Stimulated activated CD8-positive, alpha-beta memory T cell treated with anti-CD3 and anti-CD28 coated beads, Interleukin-15, amount 100 ng/mL, for 24 hours (primary cell): ENCODE measurements around the gene PPID.
"Not testable (repeated sequence)": the region's sequence is repeated elsewhere in the genome, so short reads cannot be mapped to it uniquely, and the experiment has no call there.

Experiments used
- DNase-seq: peaks from one replicate; pipeline ENCODE4 v3.0.0-alpha.2; 2020; ENCODE audit warnings: low read depth

PPID gene

DNA sequence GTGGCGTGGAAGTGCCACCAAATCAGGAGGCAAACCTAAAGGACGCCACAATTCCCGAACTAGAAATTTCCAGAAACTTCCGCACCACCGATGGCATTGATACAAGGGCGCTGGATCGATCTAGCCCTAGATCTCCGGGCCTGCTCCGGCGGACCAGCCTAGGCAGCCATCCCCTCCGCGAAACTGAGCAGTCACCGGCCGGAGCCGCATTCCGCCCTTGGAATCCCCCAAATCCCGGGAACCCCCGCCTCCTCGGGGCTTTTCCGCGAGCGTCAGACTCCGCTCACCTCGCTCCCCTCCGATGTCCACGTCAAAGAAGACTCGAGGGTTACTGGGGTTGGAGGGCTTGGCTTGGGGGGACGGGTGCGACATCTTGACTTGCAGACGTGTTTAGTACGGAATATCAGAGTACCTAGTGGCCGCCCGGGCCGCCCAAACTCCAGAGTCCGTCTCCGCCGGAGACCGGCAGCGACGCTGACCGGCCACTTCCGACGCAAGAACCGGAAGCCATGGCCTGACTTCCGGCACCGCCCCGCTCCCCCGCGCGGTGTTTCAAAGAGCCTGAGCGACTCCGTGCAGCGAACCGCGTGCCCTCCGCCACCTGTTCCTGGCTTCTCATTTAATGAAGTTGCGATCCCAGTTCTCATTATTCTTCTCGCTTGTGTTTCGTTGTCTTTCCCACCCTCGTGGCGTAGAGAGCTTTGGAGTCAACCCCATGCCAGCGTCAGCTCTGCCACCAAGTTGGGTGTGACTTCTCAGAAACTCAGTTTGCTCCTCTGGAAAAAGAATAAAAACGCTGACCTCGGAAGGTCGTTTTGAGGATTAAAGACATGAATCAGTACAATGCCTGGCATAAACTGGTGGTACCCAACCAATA lies at the start of gene PPID:
Gene PPID, minus strand, starts transcription at position 480 of the 877 bp plus-strand sequence. Its CDS starts 108 bp downstream, at position 372.
- DNase-seq: peak; percentile 68

DNA sequence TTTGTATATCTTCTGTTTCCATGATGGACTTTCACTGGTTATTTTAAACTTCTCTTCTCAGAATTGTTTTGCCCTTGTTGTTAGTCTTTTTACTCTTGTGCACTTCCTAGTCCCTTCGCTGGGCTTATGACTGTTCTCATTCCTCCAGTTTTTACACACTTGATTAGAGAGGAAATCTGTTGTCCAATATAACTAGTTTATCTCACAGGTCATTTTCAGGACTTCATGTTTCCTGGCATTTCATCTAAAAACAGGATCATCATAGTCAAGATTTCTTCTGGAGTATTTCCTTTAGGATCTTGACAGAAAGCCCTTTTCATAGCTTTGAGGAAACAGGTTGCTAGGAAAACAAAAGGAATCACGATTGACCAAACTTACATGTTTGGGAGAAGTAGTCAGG lies 48.6 kb upstream of the PPID start:
- DNase-seq: no peak

DNA sequence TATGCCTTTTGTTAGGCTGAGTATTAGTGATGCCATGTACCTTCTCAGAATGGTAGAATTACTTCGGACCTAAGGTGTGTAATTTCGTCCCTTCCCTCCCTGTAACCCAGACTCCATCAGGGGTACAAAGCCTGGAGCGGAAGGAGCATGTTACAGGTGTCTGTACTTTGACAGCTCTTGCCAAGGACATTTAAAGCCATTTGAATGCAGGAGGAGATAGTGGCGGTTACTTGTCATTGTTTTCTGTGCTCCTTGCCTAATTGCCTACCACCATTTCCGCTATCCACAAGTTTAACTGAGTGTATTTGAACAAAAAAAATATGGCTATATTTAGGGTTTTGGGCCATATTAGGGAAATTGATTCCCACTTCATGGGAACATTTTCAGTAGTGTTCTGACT lies 47.5 kb upstream of the PPID start:
- no peak for DNase-seq

DNA sequence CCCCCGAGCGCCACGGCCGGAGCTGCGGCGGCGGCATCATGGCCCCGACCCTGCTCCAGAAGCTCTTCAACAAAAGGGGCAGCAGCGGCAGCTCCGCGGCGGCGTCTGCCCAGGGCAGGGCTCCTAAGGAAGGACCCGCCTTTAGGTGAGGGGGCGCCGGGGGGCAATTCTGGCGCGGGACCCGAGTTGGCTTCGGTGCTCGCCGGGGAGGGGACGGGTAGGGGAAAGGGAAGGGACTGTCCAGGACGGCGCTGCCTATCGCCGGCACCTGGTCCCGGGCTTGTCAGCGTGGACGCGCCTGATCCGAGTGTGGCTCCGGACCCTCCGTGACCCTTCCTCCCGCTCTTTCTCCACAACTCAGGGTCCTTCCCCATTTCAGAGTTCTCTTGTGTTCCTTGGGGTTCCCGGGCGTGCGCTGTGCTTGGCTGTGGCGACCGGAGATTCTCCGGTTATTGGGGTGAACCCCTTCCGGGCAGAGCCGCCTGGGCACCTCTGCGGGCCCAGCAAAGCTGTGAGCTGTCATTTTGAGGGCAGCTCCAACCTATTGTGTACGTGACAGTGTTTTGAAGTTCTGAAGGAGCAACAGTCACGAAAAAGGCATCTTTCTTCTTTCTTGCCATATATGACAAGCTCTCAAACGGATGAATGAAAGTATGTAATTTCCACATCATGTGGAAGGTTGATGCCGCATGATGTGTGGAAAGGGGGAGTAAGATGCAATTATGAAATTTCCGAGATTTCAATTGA lies 46.2 kb upstream of the PPID start:
- peak; percentile 13 for DNase-seq

DNA sequence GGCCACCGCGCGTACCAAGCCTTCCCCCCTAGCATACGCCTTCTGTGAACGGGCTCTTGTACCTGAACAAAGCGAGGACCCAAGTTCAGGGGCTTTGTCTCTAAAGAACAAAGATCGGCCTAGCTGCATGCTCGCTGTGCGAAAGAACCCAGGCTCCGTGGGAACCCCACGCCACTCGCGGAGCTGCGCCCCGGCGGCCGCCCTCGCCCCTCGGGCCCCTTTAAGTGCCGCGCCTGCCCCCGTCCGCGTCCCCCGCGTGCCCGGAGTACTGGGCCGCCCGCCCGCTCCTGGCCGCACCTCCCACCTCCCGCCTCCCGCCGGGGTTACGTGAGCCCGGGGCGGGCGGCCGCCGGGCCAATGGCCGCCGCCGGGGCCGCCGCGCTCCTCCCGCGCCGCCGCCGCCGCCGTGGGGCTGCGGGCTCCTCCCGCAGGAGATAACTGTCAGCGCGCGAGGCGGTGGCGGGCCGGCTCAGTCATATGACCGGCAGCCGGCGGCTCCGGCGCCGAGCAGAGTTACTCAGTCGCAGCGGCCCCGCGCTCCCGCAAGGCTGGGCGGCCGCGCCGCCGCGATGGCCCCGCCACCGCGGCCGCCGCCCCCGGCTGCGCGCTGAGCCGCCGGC lies 45.5 kb upstream of the PPID start, which contains the start of gene FNIP2:
Gene FNIP2, plus strand, starts transcription at position 472 of the 620 bp plus-strand sequence. CDS start 187 bp downstream, outside the sequence.
- DNase-seq: peak; percentile 41

DNA sequence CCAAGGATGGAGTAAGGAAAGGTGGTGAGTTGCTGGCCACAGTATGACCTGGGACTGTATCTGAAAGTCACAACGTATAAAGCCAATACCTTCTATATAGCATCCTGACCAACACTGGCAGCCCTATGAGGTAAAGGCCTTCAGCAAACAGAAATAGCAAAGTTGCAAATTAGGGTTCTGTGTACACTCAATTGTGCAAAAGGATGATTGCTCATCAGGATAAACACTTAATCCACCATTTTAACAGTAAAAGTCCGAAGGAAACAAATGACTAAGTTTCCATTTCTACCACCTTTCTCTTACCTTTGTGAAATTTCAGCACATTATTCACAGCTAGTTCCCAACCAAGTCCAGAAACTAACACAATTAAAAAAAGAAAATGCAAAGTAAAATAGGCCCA lies 44.3 kb upstream of the PPID start:
- DNase-seq: no peak

DNA sequence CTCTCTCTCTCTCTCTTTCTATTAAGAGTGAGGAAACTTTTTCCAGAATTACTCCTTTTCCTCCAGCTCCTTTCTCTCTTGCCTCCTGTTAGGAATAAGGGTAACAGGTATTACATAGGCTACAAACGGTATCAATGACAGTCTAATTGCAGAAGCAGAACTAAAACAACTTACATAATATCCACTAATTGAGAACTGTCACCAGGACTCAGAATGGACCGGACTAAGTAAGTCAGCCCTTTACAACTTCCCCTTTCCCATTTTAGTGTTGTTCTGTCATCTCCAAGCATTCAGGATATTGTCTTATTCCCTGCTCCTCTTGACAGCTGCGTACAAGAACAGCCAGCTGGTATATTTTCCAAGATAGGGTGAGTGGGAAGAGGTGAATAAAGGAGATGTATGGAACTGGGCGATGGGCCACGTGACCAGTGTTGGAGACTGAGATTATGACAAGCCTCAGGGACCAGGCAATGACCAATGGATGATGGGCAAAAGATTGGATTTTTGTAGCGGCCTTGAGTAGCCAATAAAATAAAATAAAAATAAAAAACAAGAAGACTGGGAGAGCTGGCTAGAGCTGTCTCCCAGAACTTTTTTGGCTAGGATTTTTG lies 43.3 kb upstream of the PPID start:
- no peak for DNase-seq

DNA sequence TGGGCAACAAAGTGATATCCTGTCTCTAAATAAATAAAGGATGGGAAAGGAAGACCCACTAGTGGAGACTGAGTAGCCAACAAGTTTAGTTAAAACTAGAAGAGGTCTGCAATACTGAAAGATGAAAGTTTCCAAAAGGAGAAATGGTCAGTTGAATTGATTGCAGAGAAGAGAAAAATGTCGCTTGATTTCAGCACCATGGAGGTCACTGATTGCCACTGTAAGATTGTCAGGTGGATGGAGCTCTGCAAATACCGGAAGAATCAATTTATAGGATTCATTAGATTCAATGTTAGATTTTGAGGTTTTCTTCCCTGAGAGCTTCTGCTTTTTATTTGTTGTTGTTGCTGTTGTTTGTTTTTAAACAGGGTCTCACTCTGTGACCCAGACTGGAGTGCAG lies 40.3 kb upstream of the PPID start:
- DNase-seq: no peak

DNA sequence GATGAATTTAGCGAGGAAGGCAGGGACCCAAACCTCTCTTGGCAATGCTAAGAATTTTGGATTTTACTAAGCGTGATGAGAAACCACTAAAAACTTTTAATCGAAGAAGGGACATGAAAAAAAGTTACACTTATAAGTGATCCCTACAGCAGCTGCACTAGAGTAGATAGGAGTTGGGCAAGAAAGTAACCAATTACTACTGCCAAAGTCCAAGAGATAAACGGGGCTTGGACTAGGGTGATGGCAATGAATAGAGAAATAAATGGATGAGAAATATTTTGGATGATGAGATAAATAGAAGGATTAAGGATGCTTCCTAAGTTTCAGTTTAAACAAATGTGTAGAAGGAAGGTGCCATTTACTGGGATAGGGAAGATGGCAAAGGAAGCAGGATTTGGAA lies 39.4 kb upstream of the PPID start:
- DNase-seq: no peak

DNA sequence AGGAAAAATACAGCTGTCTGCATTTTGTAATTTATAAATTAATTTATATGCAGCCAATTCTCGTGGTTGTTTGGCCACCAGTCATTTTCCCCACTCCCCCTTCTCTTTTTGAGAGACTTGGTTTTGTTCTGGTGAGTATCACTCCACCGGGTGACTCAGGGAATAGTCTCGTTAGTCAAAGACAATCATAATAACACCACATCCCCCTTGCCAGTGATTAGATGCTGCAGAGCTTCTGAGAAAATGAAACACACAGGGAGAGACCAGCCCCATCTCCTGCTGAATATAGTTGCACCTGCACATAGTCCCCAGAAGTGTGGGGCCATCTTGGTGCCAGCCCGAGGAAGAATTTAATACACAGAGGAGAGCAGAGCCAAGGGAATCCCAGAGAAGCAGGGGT lies 37.7 kb upstream of the PPID start:
- no peak for DNase-seq

DNA sequence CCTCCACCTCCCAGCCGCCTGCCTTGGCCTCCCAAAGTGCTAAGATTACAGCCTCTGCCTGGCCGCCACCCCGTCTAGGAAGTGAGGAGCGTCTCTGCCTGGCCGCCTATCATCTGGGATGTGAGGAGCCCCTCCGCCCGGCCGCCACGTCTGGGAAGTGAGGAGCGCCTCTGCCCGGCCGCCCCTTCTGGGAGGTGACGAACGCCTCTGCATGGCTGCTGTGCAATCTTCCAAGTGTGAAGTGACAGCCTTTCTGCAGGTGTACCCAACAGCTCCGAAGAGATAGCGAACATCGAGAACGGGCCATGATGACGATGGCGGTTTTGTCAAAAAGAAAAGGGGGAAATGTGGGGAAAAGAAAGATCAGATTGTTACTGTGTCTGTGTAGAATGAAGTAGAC lies 36.3 kb upstream of the PPID start:
- DNase-seq: not testable (repeated sequence)

DNA sequence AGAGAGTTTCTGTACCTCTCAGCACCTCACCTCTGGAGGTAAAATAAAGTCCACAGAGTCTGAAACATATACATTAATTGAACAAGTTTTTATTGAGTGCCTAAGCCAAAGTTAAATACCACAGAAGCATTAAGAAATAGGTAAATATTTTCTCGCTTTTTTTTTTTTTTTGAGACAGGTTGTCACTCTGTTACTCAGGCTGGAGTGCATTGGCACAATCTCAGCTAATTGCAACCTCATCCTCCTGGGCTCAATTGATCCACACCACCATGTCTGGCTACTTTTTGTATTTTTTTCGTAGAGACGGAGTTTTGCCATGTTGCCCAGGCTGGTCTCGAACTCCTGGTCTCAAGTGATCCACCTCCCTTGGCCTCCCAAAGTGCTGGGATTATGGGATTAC lies 35.5 kb upstream of the PPID start:
- DNase-seq: no peak

DNA sequence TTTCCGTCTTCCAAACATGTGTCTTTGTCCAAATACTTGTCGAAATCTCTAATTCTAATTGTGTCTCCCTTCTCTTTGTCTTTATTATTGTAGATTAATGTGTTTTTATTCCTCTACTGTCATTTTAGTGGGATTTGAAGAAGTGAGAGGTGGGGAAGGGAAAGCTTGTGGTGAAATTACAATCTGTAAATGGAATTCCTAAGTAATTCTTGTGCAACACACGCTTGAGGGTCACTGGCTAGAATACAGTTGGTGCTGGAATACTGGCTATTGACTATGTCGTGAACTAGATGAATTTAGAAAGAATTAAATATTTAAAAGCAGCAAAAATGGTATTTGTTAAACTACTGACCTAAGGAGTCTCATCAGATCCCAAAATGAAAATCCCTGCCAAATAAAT lies 34.9 kb upstream of the PPID start:
- no peak for DNase-seq

DNA sequence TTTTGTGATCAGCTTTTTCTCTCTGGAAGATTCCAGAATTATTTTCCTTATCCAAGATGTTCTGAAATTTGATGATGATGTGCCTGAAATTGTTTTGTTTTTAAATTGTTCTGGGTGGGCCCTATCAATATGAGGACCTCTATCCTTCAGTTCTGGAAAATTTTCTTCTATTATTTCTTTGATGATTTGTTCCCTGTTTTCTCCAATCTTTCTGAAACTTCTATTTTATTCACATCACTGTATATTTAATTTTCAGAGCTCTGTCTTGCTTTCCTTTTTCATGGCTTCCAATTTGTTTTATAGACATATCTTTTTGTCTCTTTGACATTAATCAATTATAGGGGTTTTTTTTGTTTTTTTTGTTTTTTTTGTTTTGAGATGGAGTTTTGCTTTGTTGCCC lies 33.4 kb upstream of the PPID start:
- DNase-seq: no peak

DNA sequence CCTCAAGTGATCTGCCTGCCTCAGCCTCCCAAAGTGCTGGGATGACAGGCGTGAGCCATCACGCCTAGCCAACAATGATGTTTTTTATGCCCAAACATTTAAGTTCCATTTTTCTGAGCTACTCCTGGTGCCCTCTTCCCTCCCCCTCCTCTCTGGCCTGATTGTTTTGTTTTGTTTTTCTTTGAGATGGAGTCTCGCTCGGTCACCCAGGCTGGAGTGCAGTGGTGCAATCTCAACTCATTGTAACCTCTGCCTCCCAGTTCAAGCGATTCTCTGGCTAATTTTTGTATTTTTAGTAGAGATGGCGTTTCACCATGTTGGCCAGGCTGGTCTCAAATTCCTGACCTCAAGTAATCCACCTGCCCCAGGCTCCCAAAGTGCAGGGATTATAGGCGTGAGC lies 32.6 kb upstream of the PPID start:
- DNase-seq: not testable (repeated sequence)

DNA sequence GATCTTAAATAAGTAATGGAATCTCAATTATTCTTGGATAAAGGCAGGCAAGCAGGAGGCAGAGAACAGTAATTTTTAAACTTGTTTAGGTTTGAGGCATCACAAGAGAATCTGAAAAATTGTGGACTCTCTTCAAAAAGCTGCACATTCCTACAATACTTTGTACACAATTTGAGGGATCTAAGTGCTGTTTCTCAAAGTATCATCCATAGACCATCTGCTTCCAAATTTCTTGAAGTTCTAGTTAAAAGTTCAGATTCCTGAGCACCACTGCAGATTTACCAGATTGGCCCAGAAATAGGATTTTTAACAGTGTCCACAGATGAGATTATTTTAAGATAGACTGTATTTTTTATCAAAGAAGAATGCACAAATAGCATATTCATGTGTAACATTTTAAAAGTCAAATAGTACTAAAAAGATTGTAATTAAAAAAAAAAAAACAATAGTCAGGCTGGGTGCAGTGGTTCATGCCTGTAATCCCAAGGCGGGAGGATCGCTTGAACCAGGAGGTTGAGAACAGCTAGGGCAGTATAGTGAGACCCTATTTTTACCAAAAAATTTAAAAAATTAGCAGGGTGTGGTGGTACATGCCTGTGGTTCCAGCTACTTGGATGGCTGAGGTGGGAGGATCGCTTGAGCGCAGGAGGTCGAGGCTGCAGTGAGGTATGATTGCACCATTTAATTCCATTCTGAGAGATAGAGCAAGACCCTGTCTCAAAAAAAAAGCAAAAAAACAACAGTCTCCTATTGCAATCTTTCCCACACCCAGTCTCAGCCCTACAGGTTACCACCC lies 31.4 kb upstream of the PPID start:
- DNase-seq: no peak

DNA sequence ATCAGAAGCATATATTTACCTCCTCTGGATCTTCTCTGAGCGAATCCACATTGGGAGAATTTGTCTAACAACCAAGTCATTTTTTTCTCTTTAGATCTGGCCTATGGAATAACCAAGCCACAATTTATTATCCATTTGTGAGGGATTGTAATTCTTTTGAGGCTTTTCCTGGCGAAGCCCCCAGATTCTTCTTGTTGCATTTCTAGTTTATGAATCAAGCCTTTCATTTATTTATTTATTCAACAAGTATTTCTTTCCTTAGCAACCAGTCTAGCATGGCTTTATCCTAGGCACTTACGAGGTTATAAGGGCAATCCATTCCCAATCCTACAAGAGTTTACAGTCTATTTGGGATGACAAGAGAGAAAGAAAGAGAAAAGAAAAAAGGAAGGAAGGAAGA lies 27.2 kb upstream of the PPID start:
- no peak for DNase-seq

DNA sequence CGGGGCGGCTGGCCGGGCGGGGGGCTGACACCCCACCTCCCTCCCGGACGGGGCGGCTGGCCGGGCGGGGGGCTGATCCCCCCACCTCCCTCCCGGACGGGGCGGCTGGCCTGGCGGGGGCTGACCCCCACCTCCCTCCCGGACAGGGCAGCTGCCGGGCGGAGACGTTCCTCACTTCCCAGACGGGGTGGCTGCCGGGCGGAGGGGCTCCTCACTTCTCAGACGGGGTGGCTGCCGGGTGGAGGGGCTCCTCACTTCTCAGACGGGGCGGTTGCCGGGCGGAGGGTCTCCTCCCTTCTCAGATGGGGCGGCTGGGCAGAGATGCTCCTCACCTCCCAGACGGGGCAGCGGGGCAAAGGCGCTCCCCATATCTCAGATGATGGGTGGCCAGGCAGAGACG lies 23.3 kb upstream of the PPID start:
- not testable (repeated sequence) for DNase-seq

DNA sequence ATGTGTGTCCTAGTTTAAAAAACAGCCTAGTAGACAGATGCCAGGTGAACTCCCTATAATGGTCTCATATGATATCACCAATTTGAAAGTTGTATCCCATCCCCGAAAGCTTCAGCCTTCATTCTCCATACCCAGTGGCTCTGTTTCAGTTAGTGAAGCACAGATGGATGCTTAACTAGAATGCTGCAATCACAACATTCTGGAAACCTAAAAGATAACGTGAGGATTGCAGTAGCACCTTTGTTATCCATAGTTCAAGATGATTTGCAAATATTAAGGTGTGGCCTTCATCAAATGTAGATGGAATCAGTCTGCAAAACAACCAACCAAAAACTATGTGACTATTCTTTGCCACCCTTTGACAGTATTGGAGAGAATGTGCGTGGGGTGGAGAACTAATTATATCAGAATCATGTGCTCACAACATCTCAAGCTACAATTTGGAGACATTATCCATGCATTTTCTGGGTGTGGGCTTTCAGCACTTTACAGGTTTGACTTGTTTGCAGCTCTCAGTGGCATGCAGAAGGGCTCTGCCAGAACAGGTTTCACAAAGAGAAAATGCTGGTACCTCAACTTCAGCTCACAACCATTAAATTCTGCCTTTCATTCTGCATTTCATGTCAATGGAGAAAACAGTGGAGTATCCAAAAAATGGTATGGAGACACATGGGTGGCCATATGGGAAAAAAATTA lies 18.3 kb upstream of the PPID start:
- no peak for DNase-seq

DNA sequence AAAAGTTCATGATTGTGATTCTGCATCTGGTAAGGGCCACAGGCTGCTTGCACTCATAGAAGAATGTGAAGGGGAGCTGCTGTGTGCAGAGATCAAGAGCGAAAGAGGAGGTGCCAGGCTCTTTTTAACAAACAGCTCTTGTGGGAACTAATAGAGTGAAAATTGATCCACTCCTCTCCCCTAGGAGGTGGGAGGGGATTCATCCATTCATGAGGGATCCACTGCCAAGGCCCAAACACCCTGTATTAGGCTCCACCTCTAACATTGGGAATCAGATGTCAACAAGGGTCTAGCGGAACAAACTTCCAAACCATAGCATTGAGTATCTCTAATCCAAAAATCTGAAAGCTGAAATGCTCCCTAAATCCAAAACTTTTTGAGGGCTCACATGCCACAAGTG lies 16.4 kb upstream of the PPID start:
- no peak for DNase-seq

DNA sequence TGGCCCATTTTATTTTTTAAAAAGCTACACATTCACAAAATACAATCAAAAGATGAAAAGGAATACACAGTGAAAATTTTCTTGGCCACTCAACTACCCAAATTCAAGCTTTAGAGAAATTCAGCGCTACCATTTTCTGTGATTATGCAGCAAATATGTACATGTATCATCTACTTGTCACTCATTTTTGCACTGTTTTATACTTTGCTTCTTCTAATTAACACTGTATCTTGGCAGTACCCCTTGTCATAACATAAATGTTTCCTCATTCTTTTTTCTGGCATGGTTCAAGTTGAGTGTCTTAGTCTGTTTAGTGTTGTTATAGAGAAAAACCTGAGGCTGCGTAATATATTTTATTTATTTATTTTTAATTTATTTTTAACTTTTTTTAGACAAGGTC lies 15.7 kb upstream of the PPID start:
- DNase-seq: no peak
